Transverse colon (tissue), 3 donors: ENCODE results near the gene RAD23B.

Experiments used
- POLR2A ChIP-seq: fragments of 450-650 bp; IDR thresholded peaks from one replicate; pipeline ENCODE4 v1.6.1; 2016; ENCODE audit warnings: antibody characterized with exemption, mild to moderate bottlenecking, moderate library complexity
- TF ChIP-seq, protein P1 (sequence below), 5 experiments: fragments of 200-600 bp in 3 of 5; fragments of 450-650 bp in 2 of 5; sonication (generic) in 3 of 5; IDR thresholded peaks; 1 replicate in 2 of 5; 2 replicates in 3 of 5; pipeline ENCODE4 v1.5.1; 2016 to 2017; ENCODE audit warnings: antibody characterized with exemption in 5 of 5, inconsistent platforms in 3 of 5, mild to moderate bottlenecking in 2 of 5, moderate library complexity in 1 of 5

DNA sequence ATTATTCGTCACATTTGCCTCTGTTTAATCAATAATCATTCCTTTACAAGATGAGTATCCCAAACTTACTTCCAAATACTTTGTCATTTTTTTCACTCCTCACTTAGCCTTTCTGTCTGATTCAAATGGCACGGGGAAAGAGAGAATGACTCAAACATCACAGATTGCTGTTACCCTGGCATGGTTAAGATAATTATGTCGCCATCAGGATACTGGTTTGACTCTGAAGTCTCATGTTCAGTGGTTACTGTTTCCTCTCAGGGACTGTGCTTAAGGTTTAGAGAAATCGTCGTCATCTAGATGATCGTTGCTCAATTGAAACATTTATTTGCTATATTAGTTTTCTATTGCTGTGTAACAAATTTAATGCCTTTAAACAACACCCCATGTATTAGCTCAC lies 45.2 kb upstream of the RAD23B start:
- TF ChIP-seq POLR2A, result no peak
- TF ChIP-seq, protein P1, sequence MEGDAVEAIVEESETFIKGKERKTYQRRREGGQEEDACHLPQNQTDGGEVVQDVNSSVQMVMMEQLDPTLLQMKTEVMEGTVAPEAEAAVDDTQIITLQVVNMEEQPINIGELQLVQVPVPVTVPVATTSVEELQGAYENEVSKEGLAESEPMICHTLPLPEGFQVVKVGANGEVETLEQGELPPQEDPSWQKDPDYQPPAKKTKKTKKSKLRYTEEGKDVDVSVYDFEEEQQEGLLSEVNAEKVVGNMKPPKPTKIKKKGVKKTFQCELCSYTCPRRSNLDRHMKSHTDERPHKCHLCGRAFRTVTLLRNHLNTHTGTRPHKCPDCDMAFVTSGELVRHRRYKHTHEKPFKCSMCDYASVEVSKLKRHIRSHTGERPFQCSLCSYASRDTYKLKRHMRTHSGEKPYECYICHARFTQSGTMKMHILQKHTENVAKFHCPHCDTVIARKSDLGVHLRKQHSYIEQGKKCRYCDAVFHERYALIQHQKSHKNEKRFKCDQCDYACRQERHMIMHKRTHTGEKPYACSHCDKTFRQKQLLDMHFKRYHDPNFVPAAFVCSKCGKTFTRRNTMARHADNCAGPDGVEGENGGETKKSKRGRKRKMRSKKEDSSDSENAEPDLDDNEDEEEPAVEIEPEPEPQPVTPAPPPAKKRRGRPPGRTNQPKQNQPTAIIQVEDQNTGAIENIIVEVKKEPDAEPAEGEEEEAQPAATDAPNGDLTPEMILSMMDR (IDR thresholded peaks at IDR 0.05), result no peak
